HepG2 (cell line): ENCODE data around the gene TRNP1. TPM values are rescaled to one million over a fixed set of nuclear protein-coding genes. Genes with fewer than 3 reads are reported as not detected.

Experiments used
- AGO1 ChIP-seq: fragments of 200-400 bp; formaldehyde crosslinking; IDR thresholded peaks from 2 replicates; pipeline ENCODE4 v1.6.1; 2017; ENCODE audit warnings: mild to moderate bottlenecking, low read depth, low read length, moderate library complexity; ENCODE audit not compliant: poor library complexity, severe bottlenecking
- BCL6 ChIP-seq: IDR thresholded peaks from 2 replicates; pipeline ENCODE4 v1.6.1; 2016; ENCODE audit warnings: missing genetic modification reagents, missing compliant biosample characterization
- GATAD2A ChIP-seq: IDR thresholded peaks from 2 replicates; pipeline ENCODE4 v1.6.1; 2016
- GMEB1 ChIP-seq: sonication (generic); formaldehyde crosslinking; IDR thresholded peaks from 2 replicates; pipeline ENCODE4 v1.5.1; 2020; ENCODE audit warnings: missing genetic modification reagents, mild to moderate bottlenecking, borderline replicate concordance
- GTF3A ChIP-seq: sonication (generic); formaldehyde crosslinking; conservative IDR thresholded peaks from 2 replicates; pipeline ENCODE4 v1.4.0; 2020; ENCODE audit warnings: mild to moderate bottlenecking, missing genetic modification reagents
- HOMEZ ChIP-seq: IDR thresholded peaks from 2 replicates; pipeline ENCODE4 v1.6.1; 2016; ENCODE audit warnings: low read depth
- KDM3A ChIP-seq: IDR thresholded peaks from 2 replicates; pipeline ENCODE4 v1.6.1; 2018; ENCODE audit warnings: low read depth, missing compliant biosample characterization
- KLF9 ChIP-seq: IDR thresholded peaks from 2 replicates; pipeline ENCODE4 v1.6.1; 2016; ENCODE audit warnings: low read depth
- NPAS2 ChIP-seq: sonication (generic); formaldehyde crosslinking; IDR thresholded peaks from 2 replicates; pipeline ENCODE4 v1.8.0; 2022; ENCODE audit warnings: mild to moderate bottlenecking, missing genetic modification reagents, borderline replicate concordance
- RARA ChIP-seq: IDR thresholded peaks from 2 replicates; pipeline ENCODE4 v1.6.1; 2016; ENCODE audit warnings: missing genetic modification reagents, missing compliant biosample characterization
- RBM22 ChIP-seq: fragments of 200-400 bp; formaldehyde crosslinking; optimal IDR thresholded peaks from 2 replicates; pipeline ENCODE3; 2017; ENCODE audit warnings: mild to moderate bottlenecking, low read length, moderate library complexity
- SALL2 ChIP-seq: sonication (generic); formaldehyde crosslinking; IDR thresholded peaks from 2 replicates; pipeline ENCODE4 v1.8.1; 2023; ENCODE audit warnings: mild to moderate bottlenecking, missing genetic modification reagents, inconsistent platforms
- SAP130 ChIP-seq: IDR thresholded peaks from 2 replicates; pipeline ENCODE4 v1.6.1; 2016; ENCODE audit warnings: low read depth
- SRSF1 ChIP-seq: fragments of 200-400 bp; formaldehyde crosslinking; optimal IDR thresholded peaks from 2 replicates; pipeline ENCODE3; 2017; ENCODE audit warnings: mild to moderate bottlenecking, low read depth, low read length, moderate library complexity
- THAP11 ChIP-seq: IDR thresholded peaks from 2 replicates; pipeline ENCODE4 v1.6.1; 2016; ENCODE audit warnings: missing biosample characterization, missing genetic modification reagents
- ZBTB14 ChIP-seq: sonication (generic); formaldehyde crosslinking; IDR thresholded peaks from 2 replicates; pipeline ENCODE4 v1.4.0; 2020; ENCODE audit warnings: missing genetic modification reagents
- ZFY ChIP-seq: sonication (generic); formaldehyde crosslinking; IDR thresholded peaks from 2 replicates; pipeline ENCODE4 v1.4.0; 2020; ENCODE audit warnings: missing genetic modification reagents
- ZNF317 ChIP-seq: sonication (generic); formaldehyde crosslinking; IDR thresholded peaks from 2 replicates; pipeline ENCODE4 v1.5.0; 2020; ENCODE audit warnings: mild to moderate bottlenecking, missing genetic modification reagents
- ZNF484 ChIP-seq: sonication (generic); formaldehyde crosslinking; IDR thresholded peaks from 2 replicates; pipeline ENCODE4 v1.5.1; 2020; ENCODE audit warnings: mild to moderate bottlenecking, low read depth, missing genetic modification reagents, borderline replicate concordance
- ZNF558 ChIP-seq: sonication (generic); formaldehyde crosslinking; IDR thresholded peaks from 2 replicates; pipeline ENCODE4 v1.9.0; 2022; ENCODE audit warnings: mild to moderate bottlenecking, missing genetic modification reagents, borderline replicate concordance
- ZNF670 ChIP-seq: sonication (generic); formaldehyde crosslinking; IDR thresholded peaks from 2 replicates; pipeline ENCODE4 v1.8.0; 2022; ENCODE audit warnings: mild to moderate bottlenecking, missing genetic modification reagents, borderline replicate concordance
- ZNF7 ChIP-seq: IDR thresholded peaks from 2 replicates; pipeline ENCODE4 v1.6.1; 2016; ENCODE audit warnings: missing biosample characterization, missing genetic modification reagents
- ZSCAN21 ChIP-seq: sonication (generic); formaldehyde crosslinking; IDR thresholded peaks from 2 replicates; pipeline ENCODE4 v1.8.0; 2022; ENCODE audit warnings: mild to moderate bottlenecking, missing genetic modification reagents, moderate library complexity, borderline replicate concordance
- polyA plus RNA-seq, 8 experiments: library from polyadenylated mRNA; depleted of rRNA in 3 of 8; stranded (reverse) in 7 of 8; unstranded in 1 of 8; fragments of >200 nt; fragmentation: Illumina TruSeq in 4 of 8; extraction: Trizol in 4 of 8; gene quantifications; 2 replicates each; pipeline versions ENCODE4 v1.2.1 to v1.2.3, GENCODE V29; 2011 to 2016; ENCODE audit warnings: low read depth in 4 of 8, missing spikeins in 1 of 8, mixed read lengths in 1 of 8; ENCODE audit not compliant: insufficient read depth in 1 of 8
- total RNA-seq, 5 experiments: library from RNA; depleted of rRNA; stranded (reverse); fragments of >200 nt; fragmentation: Illumina TruSeq; extraction: Trizol; gene quantifications; 2 replicates each; pipeline ENCODE4 v1.2.3, GENCODE V29; 2016; ENCODE audit warnings: low read depth in 1 of 5

TRNP1 gene
- total and polyA plus RNA-seq, 2 of the 13 experiments (the other 11 are each of a cell fraction or from before 2014, with no cell fraction given), result 42.0 to 158 TPM

GRCh38 chr1:27001570-27002360 is 8.3 kb downstream of the TRNP1 start (continued):
- peak; percentile 22; the same call in 1 of the 2 replicates for TF ChIP-seq THAP11 (CRISPR knock-in tag)
- peak; percentile 78; the same call in 1 of the 2 replicates for TF ChIP-seq ZSCAN21 (CRISPR knock-in tag)
- TF ChIP-seq GATAD2A (CRISPR knock-in tag), result 0 out of 2 replicates have a peak, but pooled peaks have one; percentile 15
- TF ChIP-seq ZBTB14 (CRISPR knock-in tag), result no peak
- no peak for TF ChIP-seq ZNF558
- peak; percentile 23; the same call in 1 of the 2 replicates for TF ChIP-seq ZNF317 (CRISPR knock-in tag)
- TF ChIP-seq ZNF670 (CRISPR knock-in tag), result 0 out of 2 replicates have a peak, but pooled peaks have one; percentile 54
- TF ChIP-seq KDM3A (CRISPR knock-in tag), result no peak
- TF ChIP-seq KLF9, result 0 out of 2 replicates have a peak, but pooled peaks have one; percentile 19
- TF ChIP-seq SAP130 (CRISPR knock-in tag), result peak; percentile 8; the same call in 1 of the 2 replicates
- no peak for TF ChIP-seq NPAS2
- peak; percentile 59 for TF ChIP-seq AGO1
- TF ChIP-seq GMEB1 (CRISPR knock-in tag), result peak; percentile 23; the same call in 1 of the 2 replicates
- TF ChIP-seq ZNF7, result no peak
- peak; percentile 34; the same call in 1 of the 2 replicates for TF ChIP-seq ZFY (CRISPR knock-in tag)
- no peak for TF ChIP-seq HOMEZ (CRISPR knock-in tag)
- TF ChIP-seq GTF3A (CRISPR knock-in tag), result 0 out of 2 replicates have a peak, but pooled peaks have one; percentile 82
- no peak for TF ChIP-seq ZNF484
- TF ChIP-seq SRSF1, result peak; percentile 59
- 0 out of 2 replicates have a peak, but pooled peaks have one; percentile 33 for TF ChIP-seq SALL2 (CRISPR knock-in tag)
- peak; percentile 21; the same call in 1 of the 2 replicates for TF ChIP-seq RARA
- peak; percentile 96 for TF ChIP-seq RBM22
- TF ChIP-seq BCL6 (CRISPR knock-in tag), result peak; percentile 6; the same call in 1 of the 2 replicates
